SJCRH30 (cell line): ENCODE measurements around the gene PRKCA. TPM values are rescaled to one million over a fixed set of nuclear protein-coding genes. Genes with fewer than 3 reads are reported as not detected.

Source experiments
- DNase-seq, 2 experiments: peaks; one replicate each; pipeline ENCODE4 v3.0.0-alpha.2; 2015 to 2020
- H3K27ac ChIP-seq: fragments of 250-450 bp; sonication (Bioruptor Pico); 2 replicates; pipeline ENCODE4 v1.5.1; 2020; ENCODE audit warnings: mild to moderate bottlenecking, moderate library complexity
- H3K27me3 ChIP-seq: fragments of 250-450 bp; sonication (Bioruptor Pico); 2 replicates; pipeline ENCODE4 v1.5.1; 2020; ENCODE audit warnings: mild to moderate bottlenecking, moderate library complexity
- H3K36me3 ChIP-seq: fragments of 250-450 bp; sonication (Bioruptor Pico); 2 replicates; pipeline ENCODE4 v1.5.1; 2020; ENCODE audit warnings: mild to moderate bottlenecking, moderate library complexity
- H3K4me1 ChIP-seq: fragments of 250-450 bp; sonication (Bioruptor Pico); 2 replicates; pipeline ENCODE4 v1.5.1; 2020; ENCODE audit warnings: mild to moderate bottlenecking, moderate library complexity
- H3K4me3 ChIP-seq: fragments of 250-450 bp; sonication (Bioruptor Pico); 2 replicates; pipeline ENCODE4 v1.5.1; 2020; ENCODE audit warnings: mild to moderate bottlenecking, moderate library complexity
- H3K9me3 ChIP-seq: fragments of 250-450 bp; sonication (Bioruptor Pico); replicated peaks from 2 replicates; pipeline ENCODE4 v1.5.1; 2020; ENCODE audit warnings: mild to moderate bottlenecking, moderate library complexity
- total RNA-seq: library from RNA; depleted of rRNA; stranded (reverse); fragments of >200 nt; shearing (Covaris generic); gene quantifications from 2 replicates; pipeline ENCODE4 v1.2.3, GENCODE V29; 2014

Gene PRKCA
- total RNA-seq, 1 experiment from 2014 or later: 24.7 TPM

GRCh38 chr17:66460558-66460957 is 158.1 kb downstream of the PRKCA start:
- Histone ChIP-seq H3K9me3 (no peaks in the 10 kb centered on the region), H3K4me1 (peaks cover 58% of the 10 kb centered on the region), H3K27me3 (no peaks in the 10 kb centered on the region), H3K27ac (peak overlapping the region; percentile 87), H3K36me3 (no peaks in the 10 kb centered on the region), H3K4me3 (no peak overlapping the region)
- no peak for DNase-seq

GRCh38 chr17:66461343-66461995 is 159.1 kb downstream of the PRKCA start:
- no peaks in the 10 kb centered on the region for H3K9me3 ChIP-seq
- H3K27me3 ChIP-seq: no peaks in the 10 kb centered on the region
- DNase-seq: peak; percentile 62 to 75
- H3K27ac ChIP-seq: peak overlapping the region; percentile 87
- H3K36me3 ChIP-seq: no peaks in the 10 kb centered on the region
- peaks cover 67% of the 10 kb centered on the region for H3K4me1 ChIP-seq
- H3K4me3 ChIP-seq: no peak overlapping the region

GRCh38 chr17:66462010-66462409 is 159.6 kb downstream of the PRKCA start:
- H3K27ac ChIP-seq: peak overlapping the region; percentile 87

GRCh38 chr17:66464921-66465320 is 162.5 kb downstream of the PRKCA start:
- Histone ChIP-seq H3K27ac (no peak overlapping the region), H3K27me3 (no peaks in the 10 kb centered on the region), H3K4me3 (no peak overlapping the region), H3K9me3 (no peaks in the 10 kb centered on the region), H3K36me3 (no peaks in the 10 kb centered on the region), H3K4me1 (peaks cover 89% of the 10 kb centered on the region)
- no peak for DNase-seq

More at GRCh38 chr17:66462010-66462409, 159.6 kb downstream of the PRKCA start:
- no peaks in the 10 kb centered on the region for H3K9me3 ChIP-seq
- no peak overlapping the region for H3K4me3 ChIP-seq
- H3K4me1 ChIP-seq: peaks cover 71% of the 10 kb centered on the region
- no peaks in the 10 kb centered on the region for H3K36me3 ChIP-seq
- H3K27me3 ChIP-seq: no peaks in the 10 kb centered on the region
- peak in 1 of 2 experiments; percentile 53 for DNase-seq

- Histone ChIP-seq H3K27me3 (no peaks in the 10 kb centered on the region), H3K9me3 (no peaks in the 10 kb centered on the region), H3K27ac (peak overlapping the region; percentile 82; the same call in 1 of the 2 replicates), H3K4me3 (no peak overlapping the region), H3K4me1 (peaks cover 81% of the 10 kb centered on the region), H3K36me3 (no peaks in the 10 kb centered on the region)
- no peak for DNase-seq
These were observed 163.3 kb downstream of the PRKCA start for GRCh38 chr17:66465701-66466100.

- H3K9me3 ChIP-seq: no peaks in the 10 kb centered on the region
- peak overlapping the region; percentile 82 for H3K27ac ChIP-seq
- peaks cover 76% of the 10 kb centered on the region for H3K4me1 ChIP-seq
- H3K27me3 ChIP-seq: no peaks in the 10 kb centered on the region
- H3K36me3 ChIP-seq: no peaks in the 10 kb centered on the region
- DNase-seq: no peak
- no peak overlapping the region for H3K4me3 ChIP-seq
These were observed 163.8 kb downstream of the PRKCA start for GRCh38 chr17:66466106-66466820.

GRCh38 chr17:66466840-66467367 is 164.5 kb downstream of the PRKCA start:
- Histone ChIP-seq H3K4me3 (no peak overlapping the region), H3K4me1 (peaks cover 69% of the 10 kb centered on the region), H3K27me3 (no peaks in the 10 kb centered on the region), H3K27ac (peak overlapping the region; percentile 82), H3K9me3 (no peaks in the 10 kb centered on the region), H3K36me3 (no peaks in the 10 kb centered on the region)
- DNase-seq: peak; percentile 88 to 94

- Histone ChIP-seq H3K27me3 (no peaks in the 10 kb centered on the region), H3K27ac (peak overlapping the region; percentile 82), H3K4me3 (no peak overlapping the region), H3K9me3 (no peaks in the 10 kb centered on the region), H3K4me1 (peaks cover 61% of the 10 kb centered on the region), H3K36me3 (no peaks in the 10 kb centered on the region)
- no peak for DNase-seq
These were observed 165.4 kb downstream of the PRKCA start for GRCh38 chr17:66467766-66468165.

GRCh38 chr17:66468241-66469087 is 166.1 kb downstream of the PRKCA start:
- Histone ChIP-seq H3K4me3 (no peak overlapping the region), H3K27ac (peak overlapping the region; percentile 82), H3K36me3 (no peaks in the 10 kb centered on the region), H3K4me1 (peaks cover 54% of the 10 kb centered on the region), H3K27me3 (no peaks in the 10 kb centered on the region), H3K9me3 (no peaks in the 10 kb centered on the region)
- no peak for DNase-seq

GRCh38 chr17:66469088-66469442 is 166.7 kb downstream of the PRKCA start:
- H3K27ac ChIP-seq: peak overlapping the region; percentile 82
- peaks cover 49% of the 10 kb centered on the region for H3K4me1 ChIP-seq
- no peak for DNase-seq
- no peak overlapping the region for H3K4me3 ChIP-seq
- H3K27me3 ChIP-seq: no peaks in the 10 kb centered on the region
- no peaks in the 10 kb centered on the region for H3K36me3 ChIP-seq
- no peaks in the 10 kb centered on the region for H3K9me3 ChIP-seq

GRCh38 chr17:66469461-66469860 is 167.0 kb downstream of the PRKCA start:
- Histone ChIP-seq H3K27ac (peak overlapping the region; percentile 82; the same call in 1 of the 2 replicates), H3K4me1 (peaks cover 48% of the 10 kb centered on the region), H3K9me3 (no peaks in the 10 kb centered on the region)

GRCh38 chr17:66469890-66470289 is 167.5 kb downstream of the PRKCA start:
- no peak overlapping the region for H3K27ac ChIP-seq
- no peaks in the 10 kb centered on the region for H3K27me3 ChIP-seq
- H3K4me1 ChIP-seq: peaks cover 44% of the 10 kb centered on the region
- H3K9me3 ChIP-seq: no peaks in the 10 kb centered on the region
- H3K36me3 ChIP-seq: no peaks in the 10 kb centered on the region
- DNase-seq: no peak
- H3K4me3 ChIP-seq: no peak overlapping the region

More at GRCh38 chr17:66469461-66469860, 167.0 kb downstream of the PRKCA start:
- DNase-seq: no peak
- Histone ChIP-seq H3K36me3 (no peaks in the 10 kb centered on the region), H3K4me3 (no peak overlapping the region), H3K27me3 (no peaks in the 10 kb centered on the region)

GRCh38 chr17:66472123-66472522 is 169.7 kb downstream of the PRKCA start:
- no peaks in the 10 kb centered on the region for H3K9me3 ChIP-seq
- peaks cover 31% of the 10 kb centered on the region for H3K4me1 ChIP-seq
- H3K27me3 ChIP-seq: no peaks in the 10 kb centered on the region
- no peak overlapping the region for H3K4me3 ChIP-seq
- DNase-seq: no peak
- H3K27ac ChIP-seq: no peak overlapping the region
- H3K36me3 ChIP-seq: no peaks in the 10 kb centered on the region

GRCh38 chr17:66474258-66474657 is 171.8 kb downstream of the PRKCA start:
- no peaks in the 10 kb centered on the region for H3K27me3 ChIP-seq

More at GRCh38 chr17:66474258-66474657, 171.8 kb downstream of the PRKCA start:
- Histone ChIP-seq H3K36me3 (no peaks in the 10 kb centered on the region), H3K9me3 (peaks cover 2% of the 10 kb centered on the region; the same call in 1 of the 2 replicates), H3K4me1 (peaks cover 9% of the 10 kb centered on the region), H3K27ac (no peak overlapping the region), H3K4me3 (no peak overlapping the region)
- DNase-seq: no peak
